LNCaP clone FGC (cell line): ENCODE measurements around the gene DLGAP1.

Experiments
- DNase-seq: peaks from one replicate; pipeline ENCODE4 v3.0.0-alpha.2; 2011; ENCODE audit warnings: low read depth
- H3K4me3 ChIP-seq: 2 replicates; pipeline ENCODE4 v1.5.1; 2011; ENCODE audit warnings: mild to moderate bottlenecking, low read depth, low read length, control low read depth
- CTCF ChIP-seq: IDR thresholded peaks from 2 replicates; pipeline ENCODE4 v1.5.1; 2012; ENCODE audit warnings: mild to moderate bottlenecking; ENCODE audit not compliant: control insufficient read depth, insufficient read depth; ENCODE audit errors: extremely low read depth

Gene DLGAP1

GRCh38 chr18:4093676-4094075, 361.4 kb downstream of the DLGAP1 start:
- TF ChIP-seq CTCF, result no peak
- H3K4me3 ChIP-seq, result no peak overlapping the region
- DNase-seq, result no peak

DNA sequence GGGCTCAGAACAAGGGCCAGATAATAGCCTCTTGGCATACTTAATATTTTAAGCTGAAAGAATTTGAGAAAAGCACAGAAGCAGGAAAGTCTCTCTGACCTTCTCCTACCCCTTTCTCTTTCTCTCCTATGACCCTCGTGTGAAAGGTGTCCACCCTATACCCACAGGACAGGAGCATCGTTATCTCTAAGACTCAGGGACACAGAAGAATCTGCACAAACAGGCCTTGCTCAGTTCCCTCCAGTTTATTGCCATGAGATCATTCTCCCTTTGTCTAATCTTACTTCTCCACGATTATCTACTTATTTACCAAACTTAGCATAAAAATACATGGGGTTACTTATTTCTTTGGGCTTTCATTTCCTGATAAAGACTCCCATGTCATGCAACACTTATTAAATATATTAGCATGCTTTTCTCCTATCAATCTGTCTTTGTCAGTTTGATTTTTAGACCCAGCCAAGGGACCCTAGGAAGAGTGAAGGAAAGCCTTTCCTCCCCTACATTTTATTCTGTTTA, 370.7 kb downstream of the DLGAP1 start:
- no peak for TF ChIP-seq CTCF
- DNase-seq, result no peak
- H3K4me3 ChIP-seq, result no peak overlapping the region

DNA sequence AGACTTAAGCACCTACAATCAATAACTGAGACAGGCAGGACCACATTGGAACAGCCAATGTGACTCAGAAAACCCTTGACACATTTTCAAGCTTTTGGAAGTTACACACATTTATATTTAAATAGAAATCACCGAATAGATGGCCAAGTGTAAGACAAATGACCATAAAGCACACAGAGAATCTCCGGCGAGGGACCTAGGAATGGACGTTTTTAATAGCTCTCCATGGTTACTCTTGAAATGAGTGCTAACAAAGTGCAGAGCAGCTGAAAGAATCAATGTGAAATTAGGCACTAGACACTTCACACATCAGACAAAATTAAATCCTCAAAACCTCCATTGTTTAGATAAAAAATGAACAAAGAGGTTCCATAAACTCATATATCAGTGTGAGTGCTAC, 376.9 kb downstream of the DLGAP1 start:
- no peak for TF ChIP-seq CTCF
- DNase-seq, result no peak
- no peak overlapping the region for H3K4me3 ChIP-seq

GRCh38 chr18:4077721-4078120, 377.4 kb downstream of the DLGAP1 start:
- no peak for DNase-seq
- no peak overlapping the region for H3K4me3 ChIP-seq
- TF ChIP-seq CTCF, result no peak

- DNase-seq, result no peak
- H3K4me3 ChIP-seq, result no peak overlapping the region
- no peak for TF ChIP-seq CTCF
Measured at GRCh38 chr18:4077204-4077603, 377.9 kb downstream of the DLGAP1 start.

DNA sequence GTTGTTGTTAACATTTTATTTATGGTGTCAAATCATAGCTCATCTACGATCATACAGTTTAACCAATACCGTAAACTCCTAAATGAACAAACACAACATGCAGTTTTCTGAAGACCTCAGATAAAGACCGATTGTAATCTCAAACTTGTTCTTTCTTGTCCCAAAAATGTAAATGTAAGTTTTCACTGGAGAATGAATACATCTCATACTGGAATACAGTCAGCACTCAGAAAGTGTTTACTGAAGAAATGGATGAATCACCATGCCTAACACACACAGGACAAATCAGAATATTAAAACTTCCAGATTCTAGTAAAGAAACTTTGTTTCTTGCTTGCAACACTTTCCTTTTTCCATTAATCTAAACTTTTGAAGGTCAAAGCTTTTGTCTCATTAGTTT, 380.5 kb downstream of the DLGAP1 start:
- no peak for TF ChIP-seq CTCF

DNA sequence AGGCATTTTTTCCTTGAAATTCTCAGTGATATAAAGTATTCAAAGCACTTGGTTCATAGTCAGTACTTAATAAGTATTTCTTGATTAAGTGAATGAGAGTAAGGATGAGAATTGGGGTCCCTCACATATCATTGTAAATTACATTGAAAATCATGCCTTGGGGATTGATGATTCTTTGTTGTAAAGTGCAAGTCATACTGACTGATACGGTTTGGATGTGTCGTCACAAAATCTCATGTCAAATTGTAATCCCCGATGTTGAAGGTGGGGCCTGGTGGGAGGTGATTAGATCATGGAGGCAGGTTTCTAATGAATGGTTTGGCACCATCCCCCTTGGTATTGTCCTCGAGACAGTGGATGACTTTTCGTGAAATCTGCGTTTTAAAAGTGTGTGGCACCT, 385.9 kb downstream of the DLGAP1 start:
- no peak for TF ChIP-seq CTCF
- no peak for DNase-seq
- H3K4me3 ChIP-seq, result no peak overlapping the region

More for the DNA sequence above, 380.5 kb downstream of the DLGAP1 start:
- H3K4me3 ChIP-seq, result no peak overlapping the region
- no peak for DNase-seq
